Activated CD8-positive, alpha-beta memory T cell treated with anti-CD3 and anti-CD28 coated beads, Interleukin-2, amount 50 U/mL, for 24 hours (primary cell): ENCODE measurements around the gene SPINK5.
"Not testable (repeated sequence)": the region's sequence is repeated elsewhere in the genome, so short reads cannot be mapped to it uniquely, and the experiment has no call there.

Experiments
- DNase-seq: peaks from one replicate; pipeline ENCODE4 v3.0.0-alpha.2; 2020; ENCODE audit errors: extremely low read depth

Gene SPINK5

DNA sequence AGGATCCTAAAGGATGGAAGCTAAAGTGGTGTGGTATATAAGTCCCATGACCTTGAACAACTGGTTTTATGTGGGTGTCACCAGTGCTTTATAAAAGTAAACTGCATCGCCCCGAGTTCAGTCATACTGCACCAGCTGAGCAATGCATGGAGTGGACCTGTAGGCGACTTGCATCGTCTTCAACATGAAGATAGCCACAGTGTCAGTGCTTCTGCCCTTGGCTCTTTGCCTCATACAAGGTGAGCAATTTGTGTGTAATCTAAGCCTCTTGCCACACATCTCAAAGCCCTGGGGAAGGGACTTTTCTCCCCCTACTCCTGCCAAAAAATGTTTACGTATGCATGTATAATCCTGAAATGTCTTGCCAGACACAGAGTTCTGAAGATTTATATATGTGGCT, at the start of gene SPINK5:
Gene SPINK5, plus strand, starts transcription at position 120 of the 400 bp plus-strand sequence. Its CDS starts 65 bp downstream, at position 185.
- DNase-seq, result no peak

GRCh38 chr5:148014276-148014675, 49.5 kb upstream of the SPINK5 start:
- DNase-seq, result no peak

GRCh38 chr5:148020257-148020988, 43.4 kb upstream of the SPINK5 start:
- DNase-seq, result no peak

GRCh38 chr5:148027505-148027904, 36.3 kb upstream of the SPINK5 start:
- DNase-seq, result no peak

GRCh38 chr5:148029131-148029530, 34.6 kb upstream of the SPINK5 start:
- DNase-seq, result no peak

GRCh38 chr5:148033134-148033533, 30.6 kb upstream of the SPINK5 start:
- DNase-seq, result no peak

GRCh38 chr5:148035676-148036075, 28.1 kb upstream of the SPINK5 start:
- DNase-seq, result no peak

GRCh38 chr5:148042881-148043280, 20.9 kb upstream of the SPINK5 start:
- DNase-seq, result no peak

- no peak for DNase-seq
These were observed 20.1 kb upstream of the SPINK5 start for GRCh38 chr5:148043705-148044104.

DNA sequence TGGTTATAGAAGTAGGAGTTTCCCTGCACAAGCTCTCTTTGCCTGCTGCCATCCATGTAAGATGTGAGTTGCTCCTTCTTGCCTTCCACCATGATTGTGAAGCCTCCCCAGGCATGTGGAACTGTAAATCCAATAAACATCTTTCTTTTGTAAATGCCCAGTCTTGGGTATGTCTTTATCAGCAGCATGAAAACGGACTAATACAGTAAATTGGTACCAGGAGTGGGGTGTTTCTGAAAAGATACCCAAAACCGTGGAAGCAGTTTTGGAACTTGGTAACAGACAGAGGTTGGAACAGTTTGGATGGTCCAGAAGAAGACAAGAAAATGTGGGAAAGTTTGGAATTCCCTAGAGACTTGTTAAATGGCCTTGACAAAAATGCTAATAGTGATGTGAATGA, 8.6 kb upstream of the SPINK5 start:
- DNase-seq, result not testable (repeated sequence)

DNA sequence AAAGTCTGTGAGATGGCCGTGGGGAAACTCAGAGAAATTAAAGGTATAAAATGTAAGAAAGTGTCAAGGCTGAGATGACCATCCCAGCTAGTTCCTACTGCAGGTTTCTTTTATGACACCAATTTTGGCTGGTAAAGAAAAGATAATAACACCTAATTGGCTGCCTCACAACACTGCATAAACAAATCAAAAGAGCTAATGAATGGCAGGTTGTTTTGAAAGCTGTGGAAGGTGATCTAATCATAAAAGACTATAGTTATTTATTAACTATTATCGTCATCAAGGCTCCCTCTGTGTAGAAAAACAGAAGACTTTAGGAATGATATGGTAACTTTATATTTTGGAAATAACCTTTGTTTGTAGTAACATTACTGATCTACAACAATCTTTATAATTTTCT, 3.5 kb upstream of the SPINK5 start:
- no peak for DNase-seq

GRCh38 chr5:148060881-148061280, 2.9 kb upstream of the SPINK5 start:
- no peak for DNase-seq

DNA sequence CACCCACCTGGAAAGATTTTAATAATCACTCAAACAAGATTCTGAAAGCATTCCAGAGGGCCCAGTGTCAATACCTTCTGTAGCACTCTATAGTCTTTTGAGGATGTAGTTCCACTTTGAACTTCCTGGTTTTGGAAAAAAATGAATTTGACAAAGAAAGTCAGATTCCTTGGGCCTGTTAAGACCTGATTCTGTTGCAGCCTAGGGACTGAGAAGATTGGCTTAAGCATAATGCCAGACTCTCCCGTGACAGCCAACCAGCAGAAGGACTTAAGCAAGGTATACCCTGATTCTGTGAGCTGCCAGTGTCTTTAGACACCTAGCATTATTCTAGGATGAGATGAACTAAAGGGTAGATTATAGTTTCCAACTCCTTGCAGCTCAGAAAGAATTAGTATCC, 6.8 kb downstream of the SPINK5 start:
- DNase-seq, result no peak

DNA sequence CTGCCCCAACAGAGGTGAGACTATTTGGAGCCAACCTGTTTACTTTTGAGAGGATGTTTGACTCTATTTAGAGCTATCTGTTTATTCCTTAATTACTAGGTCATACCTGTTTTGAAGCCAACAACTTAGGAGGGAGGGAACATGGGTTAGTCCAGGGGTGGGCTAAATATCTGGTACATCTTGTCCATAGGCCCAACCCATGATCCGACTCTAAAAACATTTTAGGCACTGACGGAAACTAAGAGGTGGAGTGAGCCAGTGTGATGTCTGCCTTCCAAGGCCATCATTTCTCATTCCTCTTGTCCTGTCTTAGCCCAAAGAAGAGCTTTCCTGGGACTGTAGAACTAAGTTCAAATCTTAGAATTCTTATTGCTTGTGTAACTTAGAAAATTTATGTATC, 8.4 kb downstream of the SPINK5 start:
- no peak for DNase-seq

GRCh38 chr5:148075529-148075928, 11.7 kb downstream of the SPINK5 start:
- DNase-seq, result no peak

- no peak for DNase-seq
These were observed 19.4 kb downstream of the SPINK5 start for GRCh38 chr5:148083203-148083602.

DNA sequence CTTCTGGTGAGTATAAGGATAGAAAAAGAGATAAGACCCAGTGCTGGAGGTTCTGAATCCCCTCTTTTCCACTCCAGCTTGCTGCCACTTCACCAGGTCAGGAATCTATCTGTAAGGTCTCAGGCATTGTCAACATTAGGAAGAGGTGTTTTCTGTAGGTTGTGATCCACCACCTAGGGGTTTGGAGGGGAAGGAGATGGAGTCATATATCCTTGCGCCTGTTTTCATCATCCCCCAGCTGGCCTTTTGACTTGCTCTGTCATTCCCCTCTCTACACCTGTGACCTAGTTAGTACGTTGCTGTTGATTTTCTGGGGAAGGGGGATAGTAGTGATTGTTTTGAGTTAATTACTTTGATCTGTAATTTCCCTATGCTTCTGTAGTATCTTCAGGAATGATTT, 20.5 kb downstream of the SPINK5 start:
- DNase-seq, result no peak

DNA sequence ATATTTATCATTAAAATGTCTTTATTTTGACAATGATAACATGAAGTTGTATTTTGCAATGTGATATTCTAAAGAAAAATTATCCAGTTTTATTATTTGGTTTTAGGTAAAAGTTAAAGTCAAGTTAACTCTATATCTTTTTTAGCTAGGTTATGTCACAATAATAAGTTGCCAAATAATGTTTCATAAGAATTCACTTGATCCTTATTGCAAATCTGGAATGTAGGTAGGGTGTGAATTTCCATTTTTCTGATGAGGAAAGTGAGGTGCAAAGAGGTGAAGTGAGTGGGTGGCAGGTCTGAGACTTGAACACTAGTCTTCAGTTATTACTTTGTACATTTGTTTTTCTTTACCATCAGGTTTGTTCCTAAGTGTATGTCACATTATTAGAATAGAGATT, 21.5 kb downstream of the SPINK5 start:
- no peak for DNase-seq

- DNase-seq, result no peak
These were observed 22.4 kb downstream of the SPINK5 start for GRCh38 chr5:148085977-148086705.

- DNase-seq, result no peak
These were observed 26.5 kb downstream of the SPINK5 start for GRCh38 chr5:148090146-148090772.

DNA sequence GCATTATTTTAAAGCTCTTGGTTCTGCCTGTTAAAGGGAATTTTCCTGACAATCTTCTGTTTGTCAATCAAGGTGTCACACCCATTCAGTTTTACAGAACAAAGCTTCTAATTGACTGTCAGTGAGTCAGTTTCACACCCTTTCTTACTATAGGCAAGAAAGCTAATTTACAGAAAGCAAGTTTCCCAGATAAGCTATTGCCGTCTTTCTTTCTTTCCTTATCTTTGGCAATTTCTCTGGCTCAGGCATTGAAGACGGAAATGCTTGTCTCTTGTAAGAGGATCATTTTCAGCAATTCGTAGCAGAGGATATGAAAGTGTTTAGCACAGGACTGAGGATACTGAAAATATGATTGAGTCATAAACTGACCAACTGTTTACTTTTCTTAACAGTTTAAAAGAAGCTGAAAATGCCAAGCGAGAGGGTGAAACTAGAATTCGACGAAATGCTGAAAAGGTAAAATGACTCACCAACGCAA, 27.0 kb downstream of the SPINK5 start:
- DNase-seq, result no peak
